MM.1S (cell line): ENCODE data around the gene FBXO24.

Experiments used
- DNase-seq: peaks from one replicate; pipeline ENCODE4 v3.0.0-alpha.2; 2015
- H2AFZ ChIP-seq: fragments of 300-600 bp; sonication (generic); 2 replicates; pipeline ENCODE4 v1.6.0; 2016; ENCODE audit warnings: antibody characterized with exemption, low read length
- H3F3A ChIP-seq: fragments of 300-600 bp; sonication (generic); 2 replicates; pipeline ENCODE4 v1.6.1; 2016; ENCODE audit warnings: mild to moderate bottlenecking, antibody characterized with exemption, low read length, moderate library complexity, mixed read lengths; ENCODE audit not compliant: insufficient read depth
- H3K27ac ChIP-seq: fragments of 300-600 bp; sonication (generic); 2 replicates; pipeline ENCODE4 v1.5.1; 2016; ENCODE audit warnings: mild to moderate bottlenecking, low read length
- H3K27me3 ChIP-seq: fragments of 300-600 bp; sonication (generic); replicated peaks from 2 replicates; pipeline ENCODE4 v1.6.0; 2016; ENCODE audit warnings: low read length; ENCODE audit not compliant: insufficient read depth
- H3K36me3 ChIP-seq: fragments of 300-600 bp; sonication (generic); replicated peaks from 2 replicates; pipeline ENCODE4 v1.6.1; 2016; ENCODE audit warnings: mild to moderate bottlenecking, low read length, mixed read lengths; ENCODE audit not compliant: insufficient read depth
- H3K4me1 ChIP-seq: fragments of 300-600 bp; sonication (generic); 2 replicates; pipeline ENCODE4 v1.6.1; 2016; ENCODE audit warnings: low read length, mixed read lengths
- H3K4me2 ChIP-seq: fragments of 300-600 bp; sonication (generic); 2 replicates; pipeline ENCODE4 v1.6.0; 2016; ENCODE audit warnings: low read depth, low read length
- H3K4me3 ChIP-seq: fragments of 300-600 bp; sonication (generic); 2 replicates; pipeline ENCODE4 v1.5.1; 2016; ENCODE audit warnings: low read length, mixed read lengths
- H3K79me2 ChIP-seq: fragments of 300-600 bp; sonication (generic); 2 replicates; pipeline ENCODE4 v1.6.1; 2016; ENCODE audit warnings: mixed run types, low read length, mixed read lengths
- H3K9ac ChIP-seq: fragments of 300-600 bp; sonication (generic); 2 replicates; pipeline ENCODE4 v1.6.1; 2016; ENCODE audit warnings: low read length, mixed read lengths
- H3K9me2 ChIP-seq: fragments of 300-600 bp; sonication (generic); replicated peaks from 2 replicates; pipeline ENCODE4 v1.6.1; 2016; ENCODE audit warnings: mild to moderate bottlenecking, low read length, mixed read lengths; ENCODE audit not compliant: insufficient read depth
- H3K9me3 ChIP-seq: fragments of 300-600 bp; sonication (generic); replicated peaks from 2 replicates; pipeline ENCODE4 v1.6.1; 2016; ENCODE audit warnings: mild to moderate bottlenecking, low read length, mixed read lengths; ENCODE audit not compliant: insufficient read depth
- H4K20me1 ChIP-seq: fragments of 300-600 bp; sonication (generic); 2 replicates; pipeline ENCODE4 v1.6.1; 2016; ENCODE audit warnings: mild to moderate bottlenecking, low read length, moderate library complexity, mixed read lengths; ENCODE audit not compliant: insufficient read depth
- EZH2 ChIP-seq: fragments of 300-600 bp; sonication (generic); optimal IDR thresholded peaks from 2 replicates; pipeline ENCODE3; 2017; ENCODE audit warnings: low read depth, mild to moderate bottlenecking, antibody characterized with exemption, low read length, mixed read lengths
- EZH2phosphoT487 ChIP-seq: fragments of 300-600 bp; sonication (generic); IDR thresholded peaks from 2 replicates; pipeline ENCODE4 v1.6.1; 2018; ENCODE audit warnings: antibody characterized with exemption, low read length
- TF ChIP-seq, protein P1 (sequence below): fragments of 300-600 bp; sonication (generic); IDR thresholded peaks from 2 replicates; pipeline ENCODE4 v1.5.1; 2016; ENCODE audit warnings: antibody characterized with exemption, low read length, mixed read lengths

Gene FBXO24

DNA sequence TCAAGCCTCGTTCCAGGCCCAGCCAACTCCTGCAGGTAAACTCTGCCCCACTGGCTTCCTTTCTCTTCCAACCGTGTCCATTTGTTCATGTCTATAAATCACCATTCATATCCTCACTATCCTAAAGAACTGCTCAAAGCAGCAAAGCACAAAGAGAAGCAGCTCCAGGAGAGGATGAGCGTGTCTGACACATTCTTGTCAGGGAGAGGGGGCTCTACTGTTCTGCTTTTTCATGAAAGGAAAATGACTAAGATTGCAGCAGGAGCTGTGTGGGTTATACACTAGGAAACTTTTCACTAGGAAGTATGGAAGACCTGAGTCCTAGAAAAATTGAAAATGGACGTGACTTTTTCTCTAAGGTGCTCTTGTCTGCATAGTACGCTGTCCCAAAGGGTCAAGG, 30.4 kb upstream of the FBXO24 start:
- Histone ChIP-seq H3K9me2 (no peaks in the 10 kb centered on the region), H4K20me1 (no peaks in the 10 kb centered on the region), H3K79me2 (no peaks in the 10 kb centered on the region), H3K27me3 (no peaks in the 10 kb centered on the region), H3K4me1 (no peaks in the 10 kb centered on the region), H3K4me2 (no peak overlapping the region), H3K9me3 (no peaks in the 10 kb centered on the region), H3K4me3 (no peak overlapping the region), H3K27ac (no peak overlapping the region), H3K9ac (no peak overlapping the region), H3F3A (no peaks in the 10 kb centered on the region), H2AFZ (no peak overlapping the region), H3K36me3 (no peaks in the 10 kb centered on the region)
- DNase-seq: no peak
- TF ChIP-seq EZH2: no peak
- no peak for TF ChIP-seq EZH2phosphoT487
- TF ChIP-seq, protein P1, sequence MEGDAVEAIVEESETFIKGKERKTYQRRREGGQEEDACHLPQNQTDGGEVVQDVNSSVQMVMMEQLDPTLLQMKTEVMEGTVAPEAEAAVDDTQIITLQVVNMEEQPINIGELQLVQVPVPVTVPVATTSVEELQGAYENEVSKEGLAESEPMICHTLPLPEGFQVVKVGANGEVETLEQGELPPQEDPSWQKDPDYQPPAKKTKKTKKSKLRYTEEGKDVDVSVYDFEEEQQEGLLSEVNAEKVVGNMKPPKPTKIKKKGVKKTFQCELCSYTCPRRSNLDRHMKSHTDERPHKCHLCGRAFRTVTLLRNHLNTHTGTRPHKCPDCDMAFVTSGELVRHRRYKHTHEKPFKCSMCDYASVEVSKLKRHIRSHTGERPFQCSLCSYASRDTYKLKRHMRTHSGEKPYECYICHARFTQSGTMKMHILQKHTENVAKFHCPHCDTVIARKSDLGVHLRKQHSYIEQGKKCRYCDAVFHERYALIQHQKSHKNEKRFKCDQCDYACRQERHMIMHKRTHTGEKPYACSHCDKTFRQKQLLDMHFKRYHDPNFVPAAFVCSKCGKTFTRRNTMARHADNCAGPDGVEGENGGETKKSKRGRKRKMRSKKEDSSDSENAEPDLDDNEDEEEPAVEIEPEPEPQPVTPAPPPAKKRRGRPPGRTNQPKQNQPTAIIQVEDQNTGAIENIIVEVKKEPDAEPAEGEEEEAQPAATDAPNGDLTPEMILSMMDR: no peak

- H3K9me3 ChIP-seq: no peaks in the 10 kb centered on the region
- DNase-seq: no peak
- no peaks in the 10 kb centered on the region for H3K9me2 ChIP-seq
- no peaks in the 10 kb centered on the region for H3F3A ChIP-seq
- H3K27me3 ChIP-seq: no peaks in the 10 kb centered on the region
- TF ChIP-seq EZH2phosphoT487: no peak
- TF ChIP-seq EZH2: no peak
- TF ChIP-seq, protein P1: no peak
- H3K36me3 ChIP-seq: no peaks in the 10 kb centered on the region
- H4K20me1 ChIP-seq: no peaks in the 10 kb centered on the region
- H3K9ac ChIP-seq: no peak overlapping the region
- H3K4me2 ChIP-seq: no peak overlapping the region
- no peak overlapping the region for H3K4me3 ChIP-seq
- no peaks in the 10 kb centered on the region for H3K4me1 ChIP-seq
- H3K79me2 ChIP-seq: no peaks in the 10 kb centered on the region
- no peak overlapping the region for H2AFZ ChIP-seq
- H3K27ac ChIP-seq: no peak overlapping the region
Observed at GRCh38 chr7:100556541-100556940, 29.6 kb upstream of the FBXO24 start.

- H3K79me2 ChIP-seq: no peaks in the 10 kb centered on the region
- DNase-seq: no peak
- H3K4me1 ChIP-seq: no peaks in the 10 kb centered on the region
- H3K9me2 ChIP-seq: no peaks in the 10 kb centered on the region
- no peaks in the 10 kb centered on the region for H4K20me1 ChIP-seq
- no peaks in the 10 kb centered on the region for H3K36me3 ChIP-seq
- H3K27me3 ChIP-seq: no peaks in the 10 kb centered on the region
- no peak overlapping the region for H3K4me2 ChIP-seq
- no peak overlapping the region for H3K4me3 ChIP-seq
- TF ChIP-seq EZH2: no peak
- no peak for TF ChIP-seq EZH2phosphoT487
- TF ChIP-seq, protein P1: no peak
- H3K27ac ChIP-seq: no peak overlapping the region
- H3K9me3 ChIP-seq: no peaks in the 10 kb centered on the region
- no peak overlapping the region for H2AFZ ChIP-seq
- H3K9ac ChIP-seq: no peak overlapping the region
- no peaks in the 10 kb centered on the region for H3F3A ChIP-seq
Observed at GRCh38 chr7:100559127-100559526, 27.0 kb upstream of the FBXO24 start.
